K562 (cell line): ENCODE measurements around the gene ZNF775. TPM values are rescaled to one million over a fixed set of nuclear protein-coding genes. Genes with fewer than 3 reads are reported as not detected.

ENCODE experiments used
- DDX20 ChIP-seq: fragments of 450-650 bp; IDR thresholded peaks from 2 replicates; pipeline ENCODE4 v1.6.1; 2016; ENCODE audit warnings: missing genetic modification characterization, low read depth, mild to moderate bottlenecking, missing compliant biosample characterization, moderate library complexity
- DIDO1 ChIP-seq: fragments of 450-650 bp; IDR thresholded peaks from 2 replicates; pipeline ENCODE4 v1.6.1; 2016; ENCODE audit warnings: low read depth, missing biosample characterization, missing genetic modification characterization
- ETV6 ChIP-seq, 3 experiments: fragments of 150-350 bp in 1 of 3; sonication (generic) in 1 of 3; formaldehyde crosslinking in 1 of 3; IDR thresholded peaks; 2 replicates each; pipeline versions ENCODE4 v1.6.1 to v1.8.0; 2014 to 2022; ENCODE audit warnings: borderline replicate concordance in 2 of 3, low read depth in 2 of 3, antibody characterized with exemption in 1 of 3, low read length in 1 of 3, mild to moderate bottlenecking in 1 of 3, missing genetic modification reagents in 1 of 3
- FOXJ3 ChIP-seq: sonication (generic); formaldehyde crosslinking; IDR thresholded peaks from 2 replicates; pipeline ENCODE4 v1.4.0; 2020; ENCODE audit warnings: mild to moderate bottlenecking, missing genetic modification reagents
- HMGN3 ChIP-seq: IDR thresholded peaks from 2 replicates; pipeline ENCODE4 v1.6.1; 2011; ENCODE audit warnings: borderline replicate concordance, low read depth, mild to moderate bottlenecking, mixed read lengths, low read length; ENCODE audit not compliant: insufficient read length; ENCODE audit errors: extremely low read depth
- KDM5B ChIP-seq: fragments of 200-600 bp; sonication (generic); IDR thresholded peaks from 2 replicates; pipeline ENCODE4 v1.6.1; 2012; ENCODE audit warnings: low read depth, mild to moderate bottlenecking, moderate library complexity, low read length, control low read depth, inconsistent platforms; ENCODE audit not compliant: insufficient replicate concordance
- POLR2AphosphoS5 ChIP-seq: IDR thresholded peaks from 2 replicates; pipeline ENCODE4 v1.6.1; 2011; ENCODE audit warnings: mild to moderate bottlenecking, low read depth, low read length, moderate library complexity; ENCODE audit not compliant: control insufficient read depth, insufficient read depth
- SRSF1 ChIP-seq: fragments of 200-400 bp; formaldehyde crosslinking; IDR thresholded peaks from 2 replicates; pipeline ENCODE4 v1.6.1; 2017; ENCODE audit warnings: mild to moderate bottlenecking, low read depth, low read length, moderate library complexity
- TBP ChIP-seq: optimal IDR thresholded peaks from 2 replicates; pipeline ENCODE3; 2011; ENCODE audit warnings: low read depth, low read length, improper control_type of control experiment
- ZFP30 ChIP-seq: fragments of 250-450 bp; sonication (Bioruptor Pico); IDR thresholded peaks from 2 replicates; pipeline ENCODE4 v1.8.0; 2022; ENCODE audit warnings: moderate library complexity, mild to moderate bottlenecking, inconsistent platforms, borderline replicate concordance
- ZNF263 ChIP-seq: sonication (generic); formaldehyde crosslinking; IDR thresholded peaks from 2 replicates; pipeline ENCODE4 v1.8.0; 2022; ENCODE audit warnings: mild to moderate bottlenecking, missing genetic modification reagents, borderline replicate concordance
- ZNF324 ChIP-seq: fragments of 250-450 bp; sonication (Bioruptor Pico); IDR thresholded peaks from 2 replicates; pipeline ENCODE4 v1.4.0; 2020; ENCODE audit warnings: mild to moderate bottlenecking
- polyA plus RNA-seq, 8 experiments: library from polyadenylated mRNA; depleted of rRNA in 4 of 8; stranded (reverse) in 5 of 8; unstranded in 3 of 8; fragments of >200 nt; fragmentation: Nextera tagmentation in 2 of 8; fragmentation: Illumina TruSeq in 1 of 8; extraction: Ambion mirVana in 2 of 8; extraction: Trizol in 1 of 8; gene quantifications; 2 replicates each; pipeline versions ENCODE4 v1.2.1 to v1.2.3, GENCODE V29; 2011 to 2014; ENCODE audit warnings: inconsistent platforms in 1 of 8, missing spikeins in 1 of 8
- total RNA-seq, 7 experiments: library from RNA; depleted of rRNA in 6 of 7; stranded (reverse); fragments of >200 nt in 6 of 7; fragmentation: Illumina TruSeq in 2 of 7; extraction: Trizol in 2 of 7; gene quantifications; 2 replicates each; pipeline versions ENCODE4 v1.2.1 to v1.2.3, GENCODE V29; 2011 to 2021; ENCODE audit warnings: low replicate concordance in 1 of 7
- TF ChIP-seq, protein P1 (sequence below): fragments of 450-650 bp; IDR thresholded peaks from 2 replicates; pipeline ENCODE4 v1.6.1; 2016; ENCODE audit warnings: low read depth, mild to moderate bottlenecking, moderate library complexity
- TF ChIP-seq, protein P2 (sequence below): fragments of 250-450 bp; sonication (Bioruptor Pico); IDR thresholded peaks from 2 replicates; pipeline ENCODE4 v1.5.0; 2021
- TF ChIP-seq, protein P3 (sequence below): fragments of 250-450 bp; sonication (Bioruptor Pico); IDR thresholded peaks from 2 replicates; pipeline ENCODE4 v1.9.0; 2021; ENCODE audit warnings: mild to moderate bottlenecking, inconsistent platforms
- TF ChIP-seq, protein P4 (sequence below): sonication (generic); formaldehyde crosslinking; IDR thresholded peaks from 2 replicates; pipeline ENCODE4 v1.8.1; 2023; ENCODE audit warnings: mild to moderate bottlenecking, missing genetic modification reagents

ZNF775 gene
- total and polyA plus RNA-seq, 9 of the 15 experiments (the other 6 are each of a cell fraction or from before 2014, with no cell fraction given) = 0.04 to 18.7 (median 4.9) TPM

DNA sequence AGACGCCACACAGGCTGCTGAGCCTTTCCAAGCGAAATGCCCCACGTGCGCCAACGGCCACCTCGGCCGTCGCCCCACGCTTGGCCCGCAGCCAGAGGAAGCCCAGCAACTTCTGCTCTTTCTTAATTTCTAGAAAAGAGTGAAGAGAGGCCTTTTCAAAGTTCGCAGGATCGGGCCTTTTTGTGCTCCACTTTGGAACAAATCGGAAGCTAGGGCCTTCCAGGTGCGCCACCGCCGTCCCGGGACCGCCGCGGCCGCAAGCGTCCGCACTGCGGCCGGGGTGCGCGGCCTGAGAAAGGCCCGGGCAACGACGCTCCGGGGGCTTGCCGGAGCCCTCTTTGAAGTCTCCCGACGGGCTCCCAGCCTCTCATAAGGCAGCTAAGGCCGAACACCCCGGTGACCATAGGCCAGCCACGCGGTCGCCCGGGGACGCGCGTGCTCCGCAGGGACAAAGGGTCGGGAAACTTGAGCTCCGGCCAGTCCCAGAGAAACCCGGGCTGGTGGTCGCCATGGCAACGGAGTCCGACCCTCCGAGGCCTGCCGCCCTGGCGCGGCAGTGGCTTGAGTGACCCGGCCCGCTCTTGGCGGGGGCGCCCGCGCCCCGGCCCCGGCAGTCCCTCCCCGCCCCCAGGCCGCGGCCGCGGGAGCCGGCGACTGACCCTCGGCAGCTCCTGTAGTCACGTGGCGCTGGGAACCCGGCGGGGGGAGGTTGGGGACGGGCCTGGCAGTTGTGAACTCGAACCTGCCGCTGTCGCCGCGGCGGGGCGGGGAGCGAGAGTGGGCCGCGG, 10.8 kb upstream of the ZNF775 start, which contains the start of gene REPIN1 (continued):
- TF ChIP-seq, protein P1, sequence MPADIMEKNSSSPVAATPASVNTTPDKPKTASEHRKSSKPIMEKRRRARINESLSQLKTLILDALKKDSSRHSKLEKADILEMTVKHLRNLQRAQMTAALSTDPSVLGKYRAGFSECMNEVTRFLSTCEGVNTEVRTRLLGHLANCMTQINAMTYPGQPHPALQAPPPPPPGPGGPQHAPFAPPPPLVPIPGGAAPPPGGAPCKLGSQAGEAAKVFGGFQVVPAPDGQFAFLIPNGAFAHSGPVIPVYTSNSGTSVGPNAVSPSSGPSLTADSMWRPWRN = no peak
- TF ChIP-seq KDM5B (peak; percentile 83), DDX20 (tag) (no peak), ZNF263 (0 out of 2 replicates have a peak, but pooled peaks have one; percentile 65), HMGN3 (peak; percentile 41), FOXJ3 (CRISPR knock-in tag) (no peak), ZFP30 (CRISPR knock-in tag) (no peak), SRSF1 (no peak), ZNF324 (CRISPR knock-in tag) (no peak), ETV6 (IDR thresholded peaks at IDR 0.05; ENCODE audit: borderline replicate concordance in 1 of 2, low read depth in 2 of 2, low read length in 1 of 2) (peak in 1 of 2 experiments; percentile 13; a peak in 1 of 4 replicates), ETV6 (CRISPR knock-in tag; IDR thresholded peaks at IDR 0.05; ENCODE audit: borderline replicate concordance) (peak; percentile 83; the same call in 1 of the 2 replicates), TBP (peak; percentile 80), POLR2AphosphoS5 (peak; percentile 82), DIDO1 (0 out of 2 replicates have a peak, but pooled peaks have one; percentile 16)
- TF ChIP-seq, protein P2, sequence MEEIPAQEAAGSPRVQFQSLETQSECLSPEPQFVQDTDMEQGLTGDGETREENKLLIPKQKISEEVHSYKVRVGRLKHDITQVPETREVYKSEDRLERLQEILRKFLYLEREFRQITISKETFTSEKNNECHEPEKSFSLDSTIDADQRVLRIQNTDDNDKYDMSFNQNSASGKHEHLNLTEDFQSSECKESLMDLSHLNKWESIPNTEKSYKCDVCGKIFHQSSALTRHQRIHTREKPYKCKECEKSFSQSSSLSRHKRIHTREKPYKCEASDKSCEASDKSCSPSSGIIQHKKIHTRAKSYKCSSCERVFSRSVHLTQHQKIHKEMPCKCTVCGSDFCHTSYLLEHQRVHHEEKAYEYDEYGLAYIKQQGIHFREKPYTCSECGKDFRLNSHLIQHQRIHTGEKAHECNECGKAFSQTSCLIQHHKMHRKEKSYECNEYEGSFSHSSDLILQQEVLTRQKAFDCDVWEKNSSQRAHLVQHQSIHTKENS (CRISPR knock-in tag) = no peak
- TF ChIP-seq, protein P3, sequence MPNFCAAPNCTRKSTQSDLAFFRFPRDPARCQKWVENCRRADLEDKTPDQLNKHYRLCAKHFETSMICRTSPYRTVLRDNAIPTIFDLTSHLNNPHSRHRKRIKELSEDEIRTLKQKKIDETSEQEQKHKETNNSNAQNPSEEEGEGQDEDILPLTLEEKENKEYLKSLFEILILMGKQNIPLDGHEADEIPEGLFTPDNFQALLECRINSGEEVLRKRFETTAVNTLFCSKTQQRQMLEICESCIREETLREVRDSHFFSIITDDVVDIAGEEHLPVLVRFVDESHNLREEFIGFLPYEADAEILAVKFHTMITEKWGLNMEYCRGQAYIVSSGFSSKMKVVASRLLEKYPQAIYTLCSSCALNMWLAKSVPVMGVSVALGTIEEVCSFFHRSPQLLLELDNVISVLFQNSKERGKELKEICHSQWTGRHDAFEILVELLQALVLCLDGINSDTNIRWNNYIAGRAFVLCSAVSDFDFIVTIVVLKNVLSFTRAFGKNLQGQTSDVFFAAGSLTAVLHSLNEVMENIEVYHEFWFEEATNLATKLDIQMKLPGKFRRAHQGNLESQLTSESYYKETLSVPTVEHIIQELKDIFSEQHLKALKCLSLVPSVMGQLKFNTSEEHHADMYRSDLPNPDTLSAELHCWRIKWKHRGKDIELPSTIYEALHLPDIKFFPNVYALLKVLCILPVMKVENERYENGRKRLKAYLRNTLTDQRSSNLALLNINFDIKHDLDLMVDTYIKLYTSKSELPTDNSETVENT (CRISPR knock-in tag) = peak; percentile 60; the same call in 1 of the 2 replicates
- TF ChIP-seq, protein P4, sequence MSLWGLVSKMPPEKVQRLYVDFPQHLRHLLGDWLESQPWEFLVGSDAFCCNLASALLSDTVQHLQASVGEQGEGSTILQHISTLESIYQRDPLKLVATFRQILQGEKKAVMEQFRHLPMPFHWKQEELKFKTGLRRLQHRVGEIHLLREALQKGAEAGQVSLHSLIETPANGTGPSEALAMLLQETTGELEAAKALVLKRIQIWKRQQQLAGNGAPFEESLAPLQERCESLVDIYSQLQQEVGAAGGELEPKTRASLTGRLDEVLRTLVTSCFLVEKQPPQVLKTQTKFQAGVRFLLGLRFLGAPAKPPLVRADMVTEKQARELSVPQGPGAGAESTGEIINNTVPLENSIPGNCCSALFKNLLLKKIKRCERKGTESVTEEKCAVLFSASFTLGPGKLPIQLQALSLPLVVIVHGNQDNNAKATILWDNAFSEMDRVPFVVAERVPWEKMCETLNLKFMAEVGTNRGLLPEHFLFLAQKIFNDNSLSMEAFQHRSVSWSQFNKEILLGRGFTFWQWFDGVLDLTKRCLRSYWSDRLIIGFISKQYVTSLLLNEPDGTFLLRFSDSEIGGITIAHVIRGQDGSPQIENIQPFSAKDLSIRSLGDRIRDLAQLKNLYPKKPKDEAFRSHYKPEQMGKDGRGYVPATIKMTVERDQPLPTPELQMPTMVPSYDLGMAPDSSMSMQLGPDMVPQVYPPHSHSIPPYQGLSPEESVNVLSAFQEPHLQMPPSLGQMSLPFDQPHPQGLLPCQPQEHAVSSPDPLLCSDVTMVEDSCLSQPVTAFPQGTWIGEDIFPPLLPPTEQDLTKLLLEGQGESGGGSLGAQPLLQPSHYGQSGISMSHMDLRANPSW (CRISPR knock-in tag) = no peak
